T-helper 2 cell treated with Interferon-gamma antibody and Interleukin-4, amounts not matched to agents 5 μg/mL and 100 μg/mL, for 36 hours (primary cell): ENCODE data around the gene TRANK1.

Experiments
- DNase-seq: peaks from one replicate; pipeline ENCODE4 v3.0.0; 2021; ENCODE audit warnings: low spot score
- H3K27ac Mint-ChIP-seq: one replicate; pipeline ENCODE4 v1.8.0; 2021; ENCODE audit warnings: mild to moderate bottlenecking, mixed read lengths
- H3K27me3 Mint-ChIP-seq: one replicate; pipeline ENCODE4 v1.8.0; 2021; ENCODE audit warnings: low read depth, mixed read lengths
- H3K36me3 Mint-ChIP-seq: one replicate; pipeline ENCODE4 v1.8.0; 2021; ENCODE audit warnings: low read depth, mixed read lengths
- H3K4me1 Mint-ChIP-seq: one replicate; pipeline ENCODE4 v1.8.0; 2021; ENCODE audit warnings: low read depth, mixed read lengths
- H3K4me3 Mint-ChIP-seq: one replicate; pipeline ENCODE4 v1.8.0; 2022; ENCODE audit warnings: mild to moderate bottlenecking, moderate library complexity, mixed read lengths
- H3K9me3 Mint-ChIP-seq: one replicate; pipeline ENCODE4 v1.8.0; 2021; ENCODE audit warnings: mixed read lengths

The TRANK1 gene

DNA sequence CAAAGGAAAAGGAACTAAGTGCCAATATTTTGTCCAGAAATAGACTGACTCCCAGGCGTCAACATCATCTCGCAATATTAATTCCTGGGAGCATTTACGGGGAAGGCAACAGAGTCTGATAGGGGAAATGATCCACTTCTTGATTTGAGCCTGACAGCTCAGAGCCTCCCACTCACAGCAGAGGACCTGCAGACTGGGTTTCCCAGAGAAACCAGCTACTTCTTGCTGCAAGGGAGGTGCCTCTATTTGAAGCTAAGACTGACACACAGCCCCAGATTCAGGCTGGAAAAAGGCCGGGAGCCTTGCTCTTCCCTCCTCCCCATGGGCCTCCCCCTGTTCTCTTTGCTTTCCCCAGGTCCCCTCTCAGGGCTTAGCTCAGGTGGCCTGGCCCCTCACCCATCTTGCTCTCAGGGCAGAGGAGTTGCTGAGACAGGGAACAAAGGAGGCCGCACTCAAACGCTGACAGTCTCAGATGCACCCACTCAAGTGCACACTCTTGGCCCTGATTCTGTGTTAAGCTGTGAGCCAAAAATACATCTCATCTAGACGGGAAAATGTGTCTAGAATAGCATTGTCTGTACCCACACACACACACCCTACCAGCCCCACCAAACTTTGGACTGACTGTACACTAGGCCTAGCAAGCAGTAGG, 130.7 kb downstream of the TRANK1 start:
- H3K27me3 Mint-ChIP-seq = peaks cover 8% of the 10 kb centered on the region
- no peaks in the 10 kb centered on the region for H3K4me1 Mint-ChIP-seq
- no peak overlapping the region for H3K4me3 Mint-ChIP-seq
- no peak overlapping the region for H3K27ac Mint-ChIP-seq
- no peak for DNase-seq
- H3K36me3 Mint-ChIP-seq = no peaks in the 10 kb centered on the region
- H3K9me3 Mint-ChIP-seq = no peaks in the 10 kb centered on the region

GRCh38 chr3:36813305-36813704, 131.5 kb downstream of the TRANK1 start:
- Mint-ChIP-seq H3K9me3 (no peaks in the 10 kb centered on the region), H3K4me1 (no peaks in the 10 kb centered on the region), H3K4me3 (no peak overlapping the region), H3K36me3 (no peaks in the 10 kb centered on the region), H3K27ac (no peak overlapping the region), H3K27me3 (peaks cover 11% of the 10 kb centered on the region)
- no peak for DNase-seq

GRCh38 chr3:36812240-36812639, 132.6 kb downstream of the TRANK1 start:
- H3K9me3 Mint-ChIP-seq = no peaks in the 10 kb centered on the region
- peaks cover 15% of the 10 kb centered on the region for H3K27me3 Mint-ChIP-seq
- no peaks in the 10 kb centered on the region for H3K4me1 Mint-ChIP-seq
- no peak overlapping the region for H3K27ac Mint-ChIP-seq
- no peaks in the 10 kb centered on the region for H3K36me3 Mint-ChIP-seq
- no peak overlapping the region for H3K4me3 Mint-ChIP-seq
- DNase-seq = no peak

- DNase-seq = no peak
- Mint-ChIP-seq H3K4me3 (no peak overlapping the region), H3K9me3 (no peaks in the 10 kb centered on the region), H3K36me3 (no peaks in the 10 kb centered on the region), H3K4me1 (no peaks in the 10 kb centered on the region), H3K27ac (no peak overlapping the region), H3K27me3 (peaks cover 15% of the 10 kb centered on the region)
Observed at GRCh38 chr3:36811768-36812167, 133.1 kb downstream of the TRANK1 start.

DNA sequence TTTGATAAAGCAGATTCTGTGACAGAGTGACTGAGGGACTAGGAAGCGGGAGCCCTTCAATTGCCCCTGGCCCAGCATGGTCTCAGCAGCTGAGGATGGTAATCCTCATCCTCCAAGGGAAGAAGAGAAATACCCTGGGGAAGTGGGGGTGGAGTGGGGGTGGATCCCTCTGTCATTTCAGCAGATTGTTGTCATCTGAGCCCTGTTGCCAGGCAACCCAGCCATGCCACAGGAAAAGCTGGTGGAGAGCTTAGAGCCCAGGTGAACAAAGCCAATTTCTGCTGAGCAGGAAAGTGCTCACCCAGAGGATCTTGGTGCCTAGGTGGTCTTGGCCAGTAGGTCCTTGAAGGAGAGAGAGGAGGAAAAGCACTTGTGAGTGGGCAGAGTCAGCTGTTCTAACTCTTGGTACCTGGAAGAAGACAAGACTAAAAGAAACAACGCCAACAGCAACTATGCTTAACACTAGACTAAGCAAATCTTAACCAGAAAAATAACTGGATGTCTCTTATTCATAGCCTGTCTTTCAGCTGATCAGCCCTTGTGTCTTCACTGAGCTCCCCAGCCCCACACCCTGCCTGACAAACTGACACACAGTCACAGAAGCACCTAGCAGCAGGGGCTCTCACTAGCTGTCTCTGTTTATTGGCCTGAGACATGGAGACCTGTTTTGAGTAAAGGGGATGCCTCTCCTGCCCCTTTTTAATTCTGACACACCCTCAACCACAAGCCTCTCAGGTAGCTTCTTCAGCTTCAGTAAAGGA, 140.4 kb downstream of the TRANK1 start:
- Mint-ChIP-seq H3K4me3 (no peak overlapping the region), H3K36me3 (no peaks in the 10 kb centered on the region), H3K27me3 (peaks cover 31% of the 10 kb centered on the region), H3K9me3 (no peaks in the 10 kb centered on the region), H3K27ac (no peak overlapping the region), H3K4me1 (no peaks in the 10 kb centered on the region)
- no peak for DNase-seq

GRCh38 chr3:36803091-36803791, 141.6 kb downstream of the TRANK1 start:
- Mint-ChIP-seq H3K4me1 (no peaks in the 10 kb centered on the region), H3K27ac (no peak overlapping the region), H3K36me3 (no peaks in the 10 kb centered on the region), H3K4me3 (no peak overlapping the region), H3K9me3 (no peaks in the 10 kb centered on the region), H3K27me3 (peaks cover 26% of the 10 kb centered on the region)
- DNase-seq = no peak

DNA sequence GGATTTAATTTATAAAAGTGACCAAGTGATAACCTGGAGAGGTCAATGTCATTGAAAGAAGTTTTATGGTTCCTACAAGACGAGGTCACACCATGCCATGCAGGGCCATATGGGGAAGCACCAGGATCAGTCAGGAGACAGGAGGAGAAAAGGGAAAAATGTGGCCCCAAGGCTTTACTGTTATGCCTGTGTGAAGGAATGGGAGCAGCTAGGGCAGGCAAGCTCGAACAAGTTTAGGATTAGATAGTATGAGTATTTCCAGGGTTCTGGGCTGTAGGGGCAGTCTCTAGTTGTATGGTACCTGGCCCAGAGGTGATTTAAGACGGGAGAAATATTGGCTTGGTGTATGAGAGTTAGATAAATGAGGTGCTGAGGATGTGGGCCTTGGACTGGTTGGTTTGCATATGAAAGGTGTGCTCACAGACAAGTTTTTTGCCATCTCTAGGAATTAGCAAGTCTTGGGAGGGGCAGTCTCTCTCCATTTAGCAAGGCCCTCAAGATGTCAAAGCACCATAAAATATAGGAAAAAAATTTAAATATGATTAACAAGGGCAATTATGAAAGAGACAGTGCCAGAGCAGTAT, 144.2 kb downstream of the TRANK1 start:
- H3K4me3 Mint-ChIP-seq = no peak overlapping the region
- H3K27ac Mint-ChIP-seq = no peak overlapping the region
- H3K9me3 Mint-ChIP-seq = no peaks in the 10 kb centered on the region
- H3K36me3 Mint-ChIP-seq = no peaks in the 10 kb centered on the region
- DNase-seq = no peak
- H3K4me1 Mint-ChIP-seq = no peaks in the 10 kb centered on the region
- H3K27me3 Mint-ChIP-seq = peaks cover 18% of the 10 kb centered on the region

- Mint-ChIP-seq H3K4me1 (no peaks in the 10 kb centered on the region), H3K36me3 (no peaks in the 10 kb centered on the region), H3K9me3 (no peaks in the 10 kb centered on the region), H3K4me3 (no peak overlapping the region), H3K27me3 (peaks cover 12% of the 10 kb centered on the region), H3K27ac (no peak overlapping the region)
- no peak for DNase-seq
Observed at GRCh38 chr3:36796881-36797280, 148.0 kb downstream of the TRANK1 start.

DNA sequence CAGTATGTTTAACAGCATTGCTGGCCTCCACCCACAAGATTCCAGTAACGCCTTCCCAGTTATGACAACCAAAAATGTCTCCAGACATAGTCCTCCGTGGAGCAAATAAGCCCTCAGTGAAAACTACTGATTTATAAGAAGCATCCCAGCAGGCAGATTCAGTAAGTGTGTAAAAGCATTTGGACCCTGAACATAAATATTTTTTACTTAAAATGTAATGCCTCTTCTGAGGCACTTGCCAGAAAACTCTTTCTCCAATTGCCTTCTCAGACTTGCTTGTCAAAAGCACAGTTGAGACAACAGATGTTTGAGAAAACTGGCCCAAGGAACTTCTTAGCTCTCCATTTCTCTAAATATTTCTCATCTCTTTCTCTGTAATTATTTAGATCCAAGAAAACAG, 148.7 kb downstream of the TRANK1 start:
- no peak for DNase-seq
- no peak overlapping the region for H3K27ac Mint-ChIP-seq
- H3K27me3 Mint-ChIP-seq = peaks cover 5% of the 10 kb centered on the region
- H3K36me3 Mint-ChIP-seq = no peaks in the 10 kb centered on the region
- no peaks in the 10 kb centered on the region for H3K9me3 Mint-ChIP-seq
- no peak overlapping the region for H3K4me3 Mint-ChIP-seq
- H3K4me1 Mint-ChIP-seq = no peaks in the 10 kb centered on the region

- Mint-ChIP-seq H3K27ac (no peak overlapping the region), H3K36me3 (no peaks in the 10 kb centered on the region), H3K4me3 (no peak overlapping the region), H3K4me1 (no peaks in the 10 kb centered on the region), H3K9me3 (no peaks in the 10 kb centered on the region), H3K27me3 (peaks cover 5% of the 10 kb centered on the region)
- no peak for DNase-seq
Observed at GRCh38 chr3:36795622-36796021, 149.2 kb downstream of the TRANK1 start.

- no peak overlapping the region for H3K27ac Mint-ChIP-seq
- no peak for DNase-seq
Observed at GRCh38 chr3:36792342-36792741, 152.5 kb downstream of the TRANK1 start.

GRCh38 chr3:36790765-36791164, 154.1 kb downstream of the TRANK1 start:
- Mint-ChIP-seq H3K27me3 (peaks cover 13% of the 10 kb centered on the region), H3K9me3 (no peaks in the 10 kb centered on the region), H3K36me3 (no peaks in the 10 kb centered on the region), H3K4me1 (no peaks in the 10 kb centered on the region), H3K4me3 (no peak overlapping the region), H3K27ac (no peak overlapping the region)
- DNase-seq = no peak

More at GRCh38 chr3:36792342-36792741, 152.5 kb downstream of the TRANK1 start:
- no peaks in the 10 kb centered on the region for H3K36me3 Mint-ChIP-seq
- H3K4me1 Mint-ChIP-seq = no peaks in the 10 kb centered on the region
- no peaks in the 10 kb centered on the region for H3K9me3 Mint-ChIP-seq
- H3K4me3 Mint-ChIP-seq = no peak overlapping the region
- H3K27me3 Mint-ChIP-seq = peaks cover 13% of the 10 kb centered on the region

- no peak for DNase-seq
- no peaks in the 10 kb centered on the region for H3K36me3 Mint-ChIP-seq
- H3K27me3 Mint-ChIP-seq = peaks cover 25% of the 10 kb centered on the region
- no peak overlapping the region for H3K4me3 Mint-ChIP-seq
- H3K27ac Mint-ChIP-seq = no peak overlapping the region
- H3K9me3 Mint-ChIP-seq = no peaks in the 10 kb centered on the region
- no peaks in the 10 kb centered on the region for H3K4me1 Mint-ChIP-seq
Observed at GRCh38 chr3:36786921-36787890, 157.6 kb downstream of the TRANK1 start.
